Activated CD4-positive, alpha-beta T cell treated with anti-CD3 and anti-CD28 coated beads for 36 hours (primary cell): ENCODE measurements around the gene CFAP74. TPM values are rescaled to one million over a fixed set of nuclear protein-coding genes. Genes with fewer than 3 reads are reported as not detected.
"Not testable (repeated sequence)": the region's sequence is repeated elsewhere in the genome, so short reads cannot be mapped to it uniquely, and the experiment has no call there.

Experiments used
- ATAC-seq: fragments of 200-7000 bp; cut with Tn5 transposase; one replicate; pipeline ENCODE4 v1.10.0; 2021; ENCODE audit warnings: mild to moderate bottlenecking, moderate library complexity
- CTCF ChIA-PET: fragments of 350-600 bp; sonication (Branson Sonifier 250); formaldehyde crosslinking; loops from one replicate; lab custom pipeline; 2021; ENCODE audit warnings: antibody characterized with exemption; lab: Charles Lee
- POLR2A ChIA-PET: fragments of 350-600 bp; sonication (Branson Sonifier 250); formaldehyde crosslinking; loops from one replicate; lab custom pipeline; 2021; ENCODE audit warnings: antibody characterized with exemption, inconsistent platforms; lab: Charles Lee
- DNase-seq: peaks from one replicate; pipeline ENCODE4 v3.0.0-alpha.2; 2020
- H3K27ac Mint-ChIP-seq: one replicate; pipeline ENCODE4 v1.8.0; 2021; ENCODE audit warnings: mixed read lengths
- H3K27me3 Mint-ChIP-seq: one replicate; pipeline ENCODE4 v1.8.0; 2021; ENCODE audit warnings: mixed read lengths
- H3K36me3 Mint-ChIP-seq: one replicate; pipeline ENCODE4 v1.8.0; 2021; ENCODE audit warnings: low read depth, mixed read lengths
- H3K4me1 Mint-ChIP-seq: one replicate; pipeline ENCODE4 v1.8.0; 2021; ENCODE audit warnings: mixed read lengths
- H3K4me3 Mint-ChIP-seq: one replicate; pipeline ENCODE4 v1.8.0; 2021; ENCODE audit warnings: mild to moderate bottlenecking, moderate library complexity, mixed read lengths
- H3K9me3 Mint-ChIP-seq: one replicate; pipeline ENCODE4 v1.8.0; 2021; ENCODE audit warnings: low read depth, mixed read lengths
- intact Hi-C, 2 experiments: fragments of 100-400 bp; cut with DNase I in 1 of 2; cut with micrococcal nuclease in 1 of 2; formaldehyde crosslinking; loops; one replicate each; pipeline versions ENCODE4 v1.14.2 to v1.15.1; 2022 to 2024; cut with DNase I, micrococcal nuclease
- total RNA-seq, 2 experiments: library from RNA; stranded (reverse); gene quantifications; one replicate each; pipeline ENCODE4 v1.2.3, GENCODE V29; 2021

The CFAP74 gene
- total RNA-seq, 2 experiments from 2014 or later, result 0.25 TPM; not detected in 1

GRCh38 chr1:1942753-1943656 lies 60.6 kb downstream of the CFAP74 start:
- CTCF ChIA-PET, result interaction anchor here (0.7 to 1.0 kb wide), 3 partner anchors 64 to 147 kb away, joined by 3 read pairs; no protein-coding TSS in a partner anchor

GRCh38 chr1:1941868-1942752 lies 61.5 kb downstream of the CFAP74 start:
- POLR2A ChIA-PET, result no interaction called here
- no peak for DNase-seq
- intact Hi-C loops, result no loop called here
- H3K27me3 Mint-ChIP-seq, result peaks cover 1% of the 10 kb centered on the region
- H3K36me3 Mint-ChIP-seq, result no peaks in the 10 kb centered on the region
- H3K4me1 Mint-ChIP-seq, result peaks cover 3% of the 10 kb centered on the region
- CTCF ChIA-PET, result interaction anchor here (1.0 kb wide), 1 partner anchor 103 kb away, joined by 3 read pairs; no protein-coding TSS in a partner anchor
- H3K9me3 Mint-ChIP-seq, result no peaks in the 10 kb centered on the region
- no peak for ATAC-seq
- H3K27ac Mint-ChIP-seq, result no peak overlapping the region
- no peak overlapping the region for H3K4me3 Mint-ChIP-seq

More at GRCh38 chr1:1942753-1943656, 60.6 kb downstream of the CFAP74 start:
- Mint-ChIP-seq H3K4me3 (no peak overlapping the region), H3K9me3 (no peaks in the 10 kb centered on the region), H3K27ac (no peak overlapping the region), H3K36me3 (no peaks in the 10 kb centered on the region), H3K27me3 (peaks cover 1% of the 10 kb centered on the region), H3K4me1 (peaks cover 3% of the 10 kb centered on the region)
- DNase-seq (no peak), ATAC-seq (no peak)
- intact Hi-C loops, result no loop called here
- POLR2A ChIA-PET, result no interaction called here

- intact Hi-C loops, result no loop called here
- no peak overlapping the region for H3K4me3 Mint-ChIP-seq
- no peak for ATAC-seq
- peaks cover 1% of the 10 kb centered on the region for H3K27me3 Mint-ChIP-seq
- peaks cover 3% of the 10 kb centered on the region for H3K4me1 Mint-ChIP-seq
- H3K36me3 Mint-ChIP-seq, result no peaks in the 10 kb centered on the region
- H3K27ac Mint-ChIP-seq, result no peak overlapping the region
- ChIA-PET CTCF (interaction anchor here (1.0 kb wide), 1 partner anchor 98 kb away, joined by 3 read pairs; no protein-coding TSS in a partner anchor), POLR2A (no interaction called here)
- H3K9me3 Mint-ChIP-seq, result no peaks in the 10 kb centered on the region
- no peak for DNase-seq
Measured at GRCh38 chr1:1941211-1941841, 62.3 kb downstream of the CFAP74 start.

- Mint-ChIP-seq H3K36me3 (no peaks in the 10 kb centered on the region), H3K4me1 (peaks cover 3% of the 10 kb centered on the region), H3K4me3 (no peak overlapping the region), H3K27me3 (peaks cover 4% of the 10 kb centered on the region), H3K27ac (no peak overlapping the region), H3K9me3 (no peaks in the 10 kb centered on the region)
- no peak for ATAC-seq
- intact Hi-C loops, result no loop called here
- POLR2A ChIA-PET, result no interaction called here
- CTCF ChIA-PET, result interaction anchor here (1.0 to 1.2 kb wide), 2 partner anchors 100 to 104 kb away, joined by 3 read pairs; no protein-coding TSS in a partner anchor
- DNase-seq, result no peak
Measured at GRCh38 chr1:1940123-1940425, 63.5 kb downstream of the CFAP74 start.

- CTCF ChIA-PET, result interaction anchor here (1.2 kb wide), 1 partner anchor 105 kb away, joined by 3 read pairs; no protein-coding TSS in a partner anchor
- no peaks in the 10 kb centered on the region for H3K36me3 Mint-ChIP-seq
- intact Hi-C loops, result no loop called here
- DNase-seq (no peak), ATAC-seq (no peak)
- no peak overlapping the region for H3K4me3 Mint-ChIP-seq
- H3K27ac Mint-ChIP-seq, result no peak overlapping the region
- POLR2A ChIA-PET, result no interaction called here
- no peaks in the 10 kb centered on the region for H3K9me3 Mint-ChIP-seq
- peaks cover 3% of the 10 kb centered on the region for H3K4me1 Mint-ChIP-seq
- H3K27me3 Mint-ChIP-seq, result peaks cover 4% of the 10 kb centered on the region
Measured at GRCh38 chr1:1939296-1940122, 64.1 kb downstream of the CFAP74 start.

- H3K4me1 Mint-ChIP-seq, result peaks cover under 1% of the 10 kb centered on the region
- no peak overlapping the region for H3K27ac Mint-ChIP-seq
- DNase-seq (no peak), ATAC-seq (no peak)
- peaks cover 2% of the 10 kb centered on the region for H3K27me3 Mint-ChIP-seq
- ChIA-PET CTCF (no interaction called here), POLR2A (no interaction called here)
- no peak overlapping the region for H3K4me3 Mint-ChIP-seq
- peaks cover 5% of the 10 kb centered on the region for H3K9me3 Mint-ChIP-seq
- no peaks in the 10 kb centered on the region for H3K36me3 Mint-ChIP-seq
- intact Hi-C loops, result no loop called here
Measured at GRCh38 chr1:1938613-1939295, 64.8 kb downstream of the CFAP74 start.

GRCh38 chr1:1938276-1938573 lies 65.4 kb downstream of the CFAP74 start:
- intact Hi-C loops, result no loop called here
- H3K27ac Mint-ChIP-seq, result no peak overlapping the region
- H3K36me3 Mint-ChIP-seq, result no peaks in the 10 kb centered on the region
- POLR2A ChIA-PET, result no interaction called here
- H3K9me3 Mint-ChIP-seq, result peaks cover 5% of the 10 kb centered on the region
- ATAC-seq, result no peak
- no peaks in the 10 kb centered on the region for H3K4me1 Mint-ChIP-seq
- CTCF ChIA-PET, result no interaction called here
- DNase-seq, result no peak
- H3K4me3 Mint-ChIP-seq, result no peak overlapping the region
- H3K27me3 Mint-ChIP-seq, result peaks cover 2% of the 10 kb centered on the region

- intact Hi-C loops, result no loop called here
- POLR2A ChIA-PET, result no interaction called here
- H3K4me3 Mint-ChIP-seq, result no peak overlapping the region
Measured at GRCh38 chr1:1937549-1938275, 65.9 kb downstream of the CFAP74 start.

GRCh38 chr1:1937061-1937460 lies 66.5 kb downstream of the CFAP74 start:
- DNase-seq (no peak), ATAC-seq (no peak)
- H3K27ac Mint-ChIP-seq, result no peak overlapping the region
- H3K4me3 Mint-ChIP-seq, result no peak overlapping the region
- ChIA-PET POLR2A (no interaction called here), CTCF (interaction anchor here (0.6 kb wide), 1 partner anchor 1260 kb away, joined by 3 read pairs; no protein-coding TSS in a partner anchor)
- no peaks in the 10 kb centered on the region for H3K36me3 Mint-ChIP-seq
- peaks cover 5% of the 10 kb centered on the region for H3K9me3 Mint-ChIP-seq
- peaks cover 2% of the 10 kb centered on the region for H3K27me3 Mint-ChIP-seq
- H3K4me1 Mint-ChIP-seq, result no peaks in the 10 kb centered on the region
- intact Hi-C loops, result no loop called here

More at GRCh38 chr1:1937549-1938275, 65.9 kb downstream of the CFAP74 start:
- Mint-ChIP-seq H3K27me3 (peaks cover 2% of the 10 kb centered on the region), H3K4me1 (no peaks in the 10 kb centered on the region), H3K27ac (no peak overlapping the region), H3K36me3 (no peaks in the 10 kb centered on the region), H3K9me3 (peaks cover 5% of the 10 kb centered on the region)
- CTCF ChIA-PET, result no interaction called here
- DNase-seq, result no peak
- no peak for ATAC-seq

GRCh38 chr1:1934848-1935247 lies 68.7 kb downstream of the CFAP74 start:
- POLR2A ChIA-PET, CTCF ChIA-PET, intact Hi-C loops, ATAC-seq, H3K4me3 Mint-ChIP-seq, H3K4me1 Mint-ChIP-seq, H3K9me3 Mint-ChIP-seq, DNase-seq, H3K27ac Mint-ChIP-seq, H3K27me3 Mint-ChIP-seq, H3K36me3 Mint-ChIP-seq: not testable (repeated sequence)
